SKM-1 (cell line): ENCODE data around the gene BPGM.
"Not testable (repeated sequence)": the region's sequence is repeated elsewhere in the genome, so short reads cannot be mapped to it uniquely, and the experiment has no call there.

Source experiments
- DNase-seq: peaks from one replicate; lab custom pipeline; 2025; ENCODE audit not compliant: unreplicated experiment; lab: John Stamatoyannopoulos, UW

The BPGM gene

GRCh38 chr7:134662166-134662870 lies 15.7 kb downstream of the BPGM start:
- DNase-seq, result no peak

GRCh38 chr7:134662871-134663205 lies 16.2 kb downstream of the BPGM start:
- DNase-seq, result no peak

GRCh38 chr7:134665045-134665444 lies 18.4 kb downstream of the BPGM start:
- not testable (repeated sequence) for DNase-seq

- no peak for DNase-seq
Measured at GRCh38 chr7:134667899-134668298, 21.2 kb downstream of the BPGM start.

GRCh38 chr7:134669388-134669787 lies 22.7 kb downstream of the BPGM start:
- no peak for DNase-seq

GRCh38 chr7:134669845-134670373 lies 23.3 kb downstream of the BPGM start:
- no peak for DNase-seq

GRCh38 chr7:134671609-134672008 lies 25.0 kb downstream of the BPGM start:
- DNase-seq, result no peak

- DNase-seq, result no peak
Measured at GRCh38 chr7:134674424-134674823, 27.8 kb downstream of the BPGM start.

- no peak for DNase-seq
Measured at GRCh38 chr7:134676743-134677142, 30.1 kb downstream of the BPGM start.

GRCh38 chr7:134678115-134678514 lies 31.5 kb downstream of the BPGM start:
- DNase-seq, result no peak

- DNase-seq, result no peak
Measured at GRCh38 chr7:134679006-134679405, 32.4 kb downstream of the BPGM start.

- DNase-seq, result no peak
Measured at GRCh38 chr7:134684165-134684564, 37.5 kb downstream of the BPGM start.

- DNase-seq, result no peak
Measured at GRCh38 chr7:134685250-134685649, 38.6 kb downstream of the BPGM start.

GRCh38 chr7:134686786-134687185 lies 40.1 kb downstream of the BPGM start:
- no peak for DNase-seq

- not testable (repeated sequence) for DNase-seq
Measured at GRCh38 chr7:134689550-134689949, 42.9 kb downstream of the BPGM start.

- DNase-seq, result no peak
Measured at GRCh38 chr7:134690016-134690415, 43.4 kb downstream of the BPGM start.

GRCh38 chr7:134690614-134691504 lies 44.2 kb downstream of the BPGM start:
- DNase-seq, result no peak

- DNase-seq, result no peak
Measured at GRCh38 chr7:134691546-134692343, 45.1 kb downstream of the BPGM start.

GRCh38 chr7:134692344-134692705 lies 45.7 kb downstream of the BPGM start:
- no peak for DNase-seq

GRCh38 chr7:134693256-134693655 lies 46.6 kb downstream of the BPGM start:
- no peak for DNase-seq

GRCh38 chr7:134694299-134694698 lies 47.6 kb downstream of the BPGM start:
- DNase-seq, result no peak
